ENCODE results near the gene PLCB3. TPM values are rescaled to one million over a fixed set of nuclear protein-coding genes. Genes with fewer than 3 reads are reported as not detected.

Gene PLCB3
- total and polyA plus RNA-seq, 10 of the 15 experiments (the other 5 are each of a cell fraction or from before 2014, with no cell fraction given), result 0.03 to 10.3 (median 3.3) TPM

DNA sequence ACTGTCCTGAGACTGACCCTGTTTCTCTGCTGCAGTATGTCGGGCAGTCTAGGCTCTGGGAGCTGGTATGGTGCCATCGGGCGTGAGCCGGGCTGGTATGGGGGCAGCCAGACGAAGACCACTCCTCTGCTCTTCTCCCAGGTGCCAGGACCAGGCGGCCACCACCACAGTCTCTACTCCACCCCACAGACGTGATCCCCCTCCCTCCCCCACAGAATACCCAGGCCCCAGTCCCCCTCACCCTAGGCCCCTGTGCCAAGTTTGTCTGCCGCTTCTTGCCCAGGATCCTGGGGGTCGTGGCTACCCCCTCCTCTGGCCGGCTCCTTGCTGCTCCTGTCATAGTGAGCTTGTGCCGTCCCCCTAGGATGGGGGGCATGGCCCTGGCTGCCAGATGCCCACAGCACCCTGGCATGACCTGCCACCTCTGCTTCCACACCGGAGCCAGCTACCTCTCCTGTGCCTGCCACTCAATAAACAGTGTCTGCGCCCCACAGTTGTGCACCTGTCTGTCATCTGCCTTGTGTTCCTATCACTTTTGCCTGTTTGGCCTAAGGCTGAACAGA is 37.8 kb downstream of the PLCB3 start:
- no peaks in the 10 kb centered on the region for H3K9me3 ChIP-seq (replicated peaks; ENCODE audit: control insufficient read depth, insufficient read depth, low read length)
- no peak overlapping the region for H2AFZ ChIP-seq (ENCODE audit: control insufficient read depth, low read depth, low read length)
- ChIA-PET POLR2A (interaction anchor here (1.2 kb wide), 1 partner anchor 19 kb away, joined by 3 read pairs; no protein-coding TSS in a partner anchor), SMC1A (ENCODE audit: uncharacterized antibody, unreplicated experiment) (no interaction called here), CTCF (interaction anchor here (1.3 to 2.3 kb wide), 3 partner anchors 12 to 85 kb away, joined by 4 to 9 read pairs (median 7); partner anchors contain the start of gene CATSPERZ), RAD21 (ENCODE audit: unreplicated experiment) (no interaction called here)
- peaks cover 0 to 2% of the 10 kb centered on the region in 2 experiments; a peak in 2 of 4 replicates for H3K36me3 ChIP-seq (ENCODE audit: control insufficient read depth in 2 of 2, insufficient read depth in 2 of 2, low read length in 1 of 2)
- in situ Hi-C loops (cut with MboI), result no loop called here
- no peak overlapping the region for H3K4me3 ChIP-seq
- H3K79me2 ChIP-seq (ENCODE audit: control insufficient read depth, insufficient read depth, low read length), result peaks cover 9% of the 10 kb centered on the region
- peaks cover 7% of the 10 kb centered on the region for H3K4me1 ChIP-seq (ENCODE audit: control insufficient read depth, insufficient read depth, low read length)
- peaks cover 3 to 10% of the 10 kb centered on the region in 2 experiments for H3K27me3 ChIP-seq (replicated peaks in 1 of 2; ENCODE audit: control insufficient read depth in 2 of 2, insufficient read depth in 2 of 2, low read length in 1 of 2)
- WGBS (ENCODE audit: insufficient coverage, insufficient replicate concordance, low lambda C conversion rate, missing lambda C conversion rate), result 71% methylated on average over 13 of the region's 13 CpGs
- no peak overlapping the region for H3K27ac ChIP-seq (ENCODE audit: control insufficient read depth, insufficient read depth)
- no peak for ATAC-seq
- H4K20me1 ChIP-seq (ENCODE audit: control insufficient read depth, insufficient read depth), result no peaks in the 10 kb centered on the region; the same call in 1 of the 2 replicates
- H3K4me2 ChIP-seq (ENCODE audit: control insufficient read depth, insufficient read depth), result no peak overlapping the region
- intact Hi-C loops (cut with micrococcal nuclease; ENCODE audit: unreplicated experiment), result no loop called here
- DNase-seq (ENCODE audit: low read depth, low spot score), result no peak
- FAIRE-seq, result no peak
- no peak for TF ChIP-seq EED (IDR thresholded peaks at IDR 0.05; ENCODE audit: low read depth)
- no peak for TF ChIP-seq CHD1 (IDR thresholded peaks at IDR 0.05; ENCODE audit: low read depth, low read length)
- no peak for TF ChIP-seq CEBPB (IDR thresholded peaks at IDR 0.05; ENCODE audit: borderline replicate concordance in 1 of 2, low read depth in 2 of 2, low read length in 2 of 2)
- no peak for TF ChIP-seq SIX5 (IDR thresholded peaks at IDR 0.05; ENCODE audit: low read depth, low read length, severe bottlenecking)
- no peak for TF ChIP-seq CEBPZ (IDR thresholded peaks at IDR 0.05; ENCODE audit: low read depth, low read length)
- H3K9ac ChIP-seq (ENCODE audit: control insufficient read depth, insufficient read depth, low read length), result no peak overlapping the region
- no TSS peak for BruUV-seq (replicated peaks)
